HepG2 (cell line): ENCODE data around the gene IL27RA. TPM values are rescaled to one million over a fixed set of nuclear protein-coding genes. Genes with fewer than 3 reads are reported as not detected.

Source experiments
- ATAC-seq: fragments of 200-7000 bp; cut with Tn5 transposase; 3 replicates; pipeline ENCODE4 v1.9.1; 2020; ENCODE audit warnings: mild to moderate bottlenecking, moderate library complexity
- BruUV-seq: library from RNA; stranded (reverse); fragments of 400-500 nt; replicated peaks from 2 replicates; lab custom pipeline; 2021; lab: Mats Ljungman, UMichigan
- CTCF ChIA-PET: fragments of 300-600 bp; formaldehyde crosslinking; extraction: SDS; loops from one replicate; lab custom pipeline; 2021; ENCODE audit warnings: low total read pairs, inconsistent platforms, low intra/inter-chr PET ratio; lab: Yijun Ruan, JAX
- POLR2A ChIA-PET: fragments of 350-600 bp; sonication (Branson Sonifier 250); formaldehyde crosslinking; loops from one replicate; lab custom pipeline; 2020; ENCODE audit warnings: antibody characterized with exemption, inconsistent platforms; lab: Yijun Ruan, JAX
- DNase-seq: peaks from one replicate; pipeline ENCODE4 v3.0.0-alpha.2; 2015; ENCODE audit warnings: low spot score
- FAIRE-seq: peaks from 3 replicates; lab custom pipeline; 2011; peaks lifted over from hg19 to GRCh38; lab: Jason Lieb, UNC
- H2AFZ ChIP-seq: one replicate; pipeline ENCODE4 v1.6.1; 2011; ENCODE audit warnings: low read length, inconsistent platforms
- H3K27ac ChIP-seq: fragments of 300-600 bp; 3 replicates; pipeline ENCODE4 v1.8.0; 2011; ENCODE audit warnings: mixed run types, mild to moderate bottlenecking, mixed read lengths, low read length, inconsistent platforms; ENCODE audit not compliant: insufficient read depth; ENCODE audit errors: extremely low read length
- H3K27me3 ChIP-seq, 2 experiments: fragments of 200-600 bp in 1 of 2; 2 replicates in 1 of 2; 3 replicates in 1 of 2; pipeline versions ENCODE4 v1.6.0 to v1.8.0; 2011; ENCODE audit warnings: low read length in 2 of 2, mild to moderate bottlenecking in 2 of 2, moderate library complexity in 2 of 2, inconsistent platforms in 1 of 2; ENCODE audit not compliant: insufficient read depth in 2 of 2, control insufficient read depth in 1 of 2
- H3K36me3 ChIP-seq, 2 experiments: fragments of 200-600 bp in 1 of 2; replicated peaks in 1 of 2; 2 replicates in 1 of 2; 3 replicates in 1 of 2; pipeline versions ENCODE4 v1.5.1 to v1.8.0; 2011; ENCODE audit warnings: low read length in 2 of 2, inconsistent platforms in 1 of 2; ENCODE audit not compliant: insufficient read depth in 2 of 2, control insufficient read depth in 1 of 2
- H3K4me1 ChIP-seq: 2 replicates; pipeline ENCODE4 v1.5.1; 2012; ENCODE audit warnings: low read length, inconsistent platforms; ENCODE audit not compliant: insufficient read depth
- H3K4me2 ChIP-seq: 2 replicates; pipeline ENCODE4 v1.6.0; 2011; ENCODE audit warnings: low read depth, low read length, inconsistent platforms
- H3K4me3 ChIP-seq, 3 experiments: fragments of 200-600 bp in 1 of 3; sonication (generic), shearing (Covaris generic) in 1 of 3; replicated peaks in 1 of 3; 2 replicates each; pipeline ENCODE4 v1.5.1; 2011 to 2016; ENCODE audit warnings: low read length in 3 of 3, inconsistent platforms in 2 of 3, low read depth in 2 of 3, mild to moderate bottlenecking in 2 of 3, control low read depth in 1 of 3, mixed read lengths in 1 of 3; ENCODE audit not compliant: insufficient read depth in 1 of 3
- H3K79me2 ChIP-seq: one replicate; pipeline ENCODE4 v1.6.1; 2011; ENCODE audit warnings: low read length, inconsistent platforms; ENCODE audit not compliant: insufficient read depth
- H3K9ac ChIP-seq: 2 replicates; pipeline ENCODE4 v1.6.0; 2011; ENCODE audit warnings: mild to moderate bottlenecking, low read depth, low read length, inconsistent platforms; ENCODE audit not compliant: insufficient read depth
- H3K9me3 ChIP-seq: 2 replicates; pipeline ENCODE4 v1.5.1; 2012; ENCODE audit warnings: mild to moderate bottlenecking, low read length
- H4K20me1 ChIP-seq: 2 replicates; pipeline ENCODE4 v1.6.0; 2011; ENCODE audit warnings: inconsistent platforms, mild to moderate bottlenecking, low read length, moderate library complexity; ENCODE audit not compliant: insufficient read depth
- ETV5 ChIP-seq: IDR thresholded peaks from 2 replicates; pipeline ENCODE4 v1.6.1; 2018; ENCODE audit warnings: missing biosample characterization, missing genetic modification reagents, inconsistent platforms, borderline replicate concordance
- GABPB1 ChIP-seq: IDR thresholded peaks from 2 replicates; pipeline ENCODE4 v1.6.1; 2016; ENCODE audit warnings: mild to moderate bottlenecking, missing genetic modification reagents, moderate library complexity, missing compliant biosample characterization
- HES4 ChIP-seq: sonication (generic); formaldehyde crosslinking; IDR thresholded peaks from 2 replicates; pipeline ENCODE4 v1.9.0; 2021; ENCODE audit warnings: mild to moderate bottlenecking, missing genetic modification reagents, borderline replicate concordance
- PATZ1 ChIP-seq: sonication (generic); formaldehyde crosslinking; IDR thresholded peaks from 2 replicates; pipeline ENCODE4 v1.4.0; 2020; ENCODE audit warnings: missing genetic modification reagents
- PITX1 ChIP-seq: sonication (generic); formaldehyde crosslinking; IDR thresholded peaks from 2 replicates; pipeline ENCODE4 v1.5.1; 2020; ENCODE audit warnings: mild to moderate bottlenecking, missing genetic modification reagents
- RARG ChIP-seq: sonication (generic); formaldehyde crosslinking; IDR thresholded peaks from 2 replicates; pipeline ENCODE4 v1.4.0; 2020; ENCODE audit warnings: low read depth, mild to moderate bottlenecking, missing genetic modification reagents
- RXRA ChIP-seq: sonication (generic); formaldehyde crosslinking; IDR thresholded peaks from 2 replicates; pipeline ENCODE4 v1.5.1; 2020; ENCODE audit warnings: missing genetic modification reagents
- SALL1 ChIP-seq: sonication (generic); formaldehyde crosslinking; IDR thresholded peaks from 2 replicates; pipeline ENCODE4 v1.8.0; 2022; ENCODE audit warnings: mild to moderate bottlenecking, missing genetic modification reagents
- TFE3 ChIP-seq: IDR thresholded peaks from 2 replicates; pipeline ENCODE4 v1.6.1; 2016
- ZBTB7A ChIP-seq: sonication (generic); formaldehyde crosslinking; IDR thresholded peaks from 2 replicates; pipeline ENCODE4 v1.8.0; 2022; ENCODE audit warnings: mild to moderate bottlenecking, missing genetic modification reagents
- ZBTB7B ChIP-seq: sonication (generic); formaldehyde crosslinking; IDR thresholded peaks from 2 replicates; pipeline ENCODE4 v1.4.0; 2020; ENCODE audit warnings: missing genetic modification reagents
- ZNF558 ChIP-seq: sonication (generic); formaldehyde crosslinking; IDR thresholded peaks from 2 replicates; pipeline ENCODE4 v1.9.0; 2022; ENCODE audit warnings: mild to moderate bottlenecking, missing genetic modification reagents, borderline replicate concordance
- ZNF687 ChIP-seq: sonication (generic); formaldehyde crosslinking; IDR thresholded peaks from 2 replicates; pipeline ENCODE4 v1.5.1; 2020; ENCODE audit warnings: mild to moderate bottlenecking, missing genetic modification reagents, moderate library complexity
- WGBS: methylation state at CpG from one replicate; pipeline ENCODE4 v1.1.6; 2017; ENCODE audit warnings: low lambda C conversion rate; 5-methylcytosine and 5-hydroxymethylcytosine counted together
- in situ Hi-C: cut with HindIII; loops from 2 replicates; pipeline ENCODE4 v1.10.0; 2017; ENCODE audit warnings: low pct_unique_long_range_greater_than_20kb; ENCODE audit not compliant: extremely low pct_ligation_motif_present
- intact Hi-C: fragments of 100-400 bp; cut with micrococcal nuclease; formaldehyde crosslinking; loops from one replicate; pipeline ENCODE4 v1.10.0; 2022; ENCODE audit not compliant: unreplicated experiment
- polyA plus RNA-seq, 8 experiments: library from polyadenylated mRNA; depleted of rRNA in 3 of 8; stranded (reverse) in 7 of 8; unstranded in 1 of 8; fragments of >200 nt; fragmentation: Illumina TruSeq in 4 of 8; extraction: Trizol in 4 of 8; gene quantifications; 2 replicates each; pipeline versions ENCODE4 v1.2.1 to v1.2.3, GENCODE V29; 2011 to 2016; ENCODE audit warnings: low read depth in 4 of 8, missing spikeins in 1 of 8, mixed read lengths in 1 of 8; ENCODE audit not compliant: insufficient read depth in 1 of 8
- total RNA-seq, 5 experiments: library from RNA; depleted of rRNA; stranded (reverse); fragments of >200 nt; fragmentation: Illumina TruSeq; extraction: Trizol; gene quantifications; 2 replicates each; pipeline ENCODE4 v1.2.3, GENCODE V29; 2016; ENCODE audit warnings: low read depth in 1 of 5

Gene IL27RA
- total and polyA plus RNA-seq, 2 of the 13 experiments (the other 11 are each of a cell fraction or from before 2014, with no cell fraction given), result 3.5 to 8.1 TPM

- no peak for TF ChIP-seq RARG (CRISPR knock-in tag)
These were observed 46.5 kb upstream of the IL27RA start (continued) for GRCh38 chr19:13984875-13985741.

- peaks cover 35% of the 10 kb centered on the region for H3K4me1 ChIP-seq
- POLR2A ChIA-PET, result no interaction called here
- CTCF ChIA-PET, result no interaction called here
- H3K9me3 ChIP-seq, result no peaks in the 10 kb centered on the region
- DNase-seq, result no peak
- no TSS peak for BruUV-seq
- H3K27me3 ChIP-seq, result no peaks in the 10 kb centered on the region
- H3K36me3 ChIP-seq, result peaks cover 5 to 16% of the 10 kb centered on the region in 2 experiments; a peak in 3 of 5 replicates
- peak overlapping the region; percentile 5 for H3K27ac ChIP-seq
- H3K4me3 ChIP-seq, result no peak overlapping the region
- H3K4me2 ChIP-seq, result peak overlapping the region; percentile 33; the same call in 1 of the 2 replicates
- no peak overlapping the region for H3K9ac ChIP-seq
- peak; percentile 32 for ATAC-seq
- no peak overlapping the region for H2AFZ ChIP-seq
- H4K20me1 ChIP-seq, result no peaks in the 10 kb centered on the region
- no peak for FAIRE-seq
- WGBS, result 58% methylated on average over 2 of the region's 10 CpGs
- intact Hi-C loops (no loop called here), in situ Hi-C loops (no loop called here)
- H3K79me2 ChIP-seq, result no peaks in the 10 kb centered on the region
- peak; percentile 41; the same call in 1 of the 2 replicates for TF ChIP-seq PITX1 (CRISPR knock-in tag)
- 0 out of 2 replicates have a peak, but pooled peaks have one; percentile 21 for TF ChIP-seq SALL1
- peak; percentile 34; the same call in 1 of the 2 replicates for TF ChIP-seq GABPB1
- 0 out of 2 replicates have a peak, but pooled peaks have one; percentile 37 for TF ChIP-seq TFE3 (CRISPR knock-in tag)
- 0 out of 2 replicates have a peak, but pooled peaks have one; percentile 41 for TF ChIP-seq ZBTB7B (CRISPR knock-in tag)
- TF ChIP-seq ZNF687, result peak; percentile 71
- TF ChIP-seq RXRA (CRISPR knock-in tag), result 0 out of 2 replicates have a peak, but pooled peaks have one; percentile 14
- no peak for TF ChIP-seq HES4 (CRISPR knock-in tag)
- no peak for TF ChIP-seq ZNF558
- TF ChIP-seq ETV5 (CRISPR knock-in tag), result 0 out of 2 replicates have a peak, but pooled peaks have one; percentile 5
- TF ChIP-seq ZBTB7A (CRISPR knock-in tag), result 0 out of 2 replicates have a peak, but pooled peaks have one; percentile 38
- TF ChIP-seq PATZ1, result peak; percentile 84
These were observed 45.7 kb upstream of the IL27RA start for GRCh38 chr19:13985771-13986347.
